ENCODE measurements around the gene HES3.

The HES3 gene

DNA sequence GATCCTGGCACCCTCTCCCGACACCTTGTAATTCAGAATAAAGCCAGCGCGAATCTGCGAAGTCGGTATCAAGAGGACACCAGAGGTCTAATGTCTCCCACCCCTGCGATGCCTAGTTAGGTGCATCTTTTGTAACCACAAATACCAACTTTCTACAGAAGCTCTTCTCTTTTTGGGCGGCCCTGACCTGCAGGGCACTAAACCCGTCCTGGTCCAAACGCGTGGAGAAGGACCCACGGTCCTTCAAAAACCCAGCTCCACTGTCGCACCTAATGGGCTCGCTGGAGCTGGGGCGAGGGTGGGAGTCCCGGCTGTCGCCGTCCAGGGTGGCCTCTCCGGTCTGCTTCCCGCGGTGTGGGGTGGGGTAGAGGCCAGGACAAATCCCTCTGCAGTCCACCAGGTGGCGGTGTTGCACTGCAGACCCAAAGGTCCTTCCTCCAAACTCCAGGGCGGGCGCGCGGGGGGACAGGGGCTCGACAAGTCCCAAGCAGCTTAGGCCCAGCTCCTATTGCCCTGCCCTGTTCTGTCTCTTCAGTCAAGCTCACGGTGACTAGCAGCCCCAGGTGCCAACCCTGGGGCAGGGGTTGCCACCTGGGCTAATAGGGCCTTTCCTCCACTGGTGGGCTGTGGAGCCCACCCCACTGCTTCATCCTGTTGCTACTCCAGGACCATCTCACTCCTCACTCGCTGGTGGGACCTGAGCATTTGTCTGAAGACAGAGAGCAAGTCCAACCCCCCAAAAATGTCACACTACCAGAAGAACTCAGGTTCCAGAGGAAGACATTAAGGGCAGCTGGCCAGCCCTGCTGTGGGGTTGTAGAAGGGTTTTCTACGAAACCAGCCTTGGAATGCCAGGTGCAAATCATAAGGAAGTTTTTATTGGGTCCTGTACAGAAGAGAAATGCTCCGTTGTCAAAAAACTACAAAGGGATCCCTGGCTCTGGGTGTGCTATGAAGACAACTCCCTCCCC, 2.8 kb downstream of the HES3 start:
- peak; percentile 86 for DNase-seq (ENCODE audit: low spot score)

DNA sequence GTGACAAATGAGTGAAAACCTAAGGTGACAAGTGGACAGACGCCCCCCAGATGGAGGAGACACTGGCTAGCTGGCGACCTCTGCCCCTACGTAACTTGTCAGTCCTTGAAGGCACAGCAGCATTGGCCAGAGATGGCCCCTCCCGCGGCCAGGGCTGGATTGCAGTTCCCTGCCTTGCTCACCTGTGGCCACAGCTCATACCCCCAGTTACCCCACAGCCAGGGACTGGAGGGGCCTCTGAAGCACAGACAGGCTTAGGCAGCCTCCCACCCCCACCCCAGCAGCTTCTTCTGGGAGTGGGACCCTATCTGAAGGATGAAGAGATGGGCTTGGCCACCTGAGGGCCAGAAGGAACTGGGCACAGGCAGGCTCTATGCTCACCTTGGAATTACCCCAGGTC, 3.7 kb downstream of the HES3 start:
- no peak for DNase-seq (ENCODE audit: low spot score)

DNA sequence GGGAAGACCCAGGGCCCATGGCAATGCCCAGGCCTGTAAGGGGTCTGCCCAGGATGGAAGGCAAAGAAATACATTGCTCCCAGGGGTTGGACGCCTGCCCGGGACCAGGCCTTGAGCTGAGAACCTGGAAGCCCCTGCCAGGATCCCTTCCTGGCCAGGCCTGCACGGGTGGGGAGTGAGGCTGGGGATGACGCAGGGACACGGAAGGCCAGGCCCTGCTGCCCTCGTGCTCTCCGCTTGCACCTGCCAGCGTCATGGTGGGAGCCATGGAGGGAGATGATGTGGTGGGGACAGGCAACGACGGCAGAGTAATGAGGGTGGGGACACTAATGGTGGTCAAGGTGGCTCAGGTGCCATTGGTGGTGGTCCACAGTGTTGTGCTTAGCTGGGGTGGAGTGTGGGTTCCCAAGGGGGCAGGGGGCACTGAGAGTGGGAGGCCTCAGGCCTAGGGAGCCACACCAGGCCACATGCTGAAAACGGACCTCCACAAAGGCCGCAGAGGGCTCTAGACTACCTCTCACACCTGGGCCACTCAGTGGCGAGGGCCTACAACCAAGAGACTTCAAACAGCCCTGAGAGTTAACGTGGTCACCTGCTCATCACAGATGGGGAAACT, 4.3 kb downstream of the HES3 start:
- no peak for DNase-seq (ENCODE audit: low spot score)

DNA sequence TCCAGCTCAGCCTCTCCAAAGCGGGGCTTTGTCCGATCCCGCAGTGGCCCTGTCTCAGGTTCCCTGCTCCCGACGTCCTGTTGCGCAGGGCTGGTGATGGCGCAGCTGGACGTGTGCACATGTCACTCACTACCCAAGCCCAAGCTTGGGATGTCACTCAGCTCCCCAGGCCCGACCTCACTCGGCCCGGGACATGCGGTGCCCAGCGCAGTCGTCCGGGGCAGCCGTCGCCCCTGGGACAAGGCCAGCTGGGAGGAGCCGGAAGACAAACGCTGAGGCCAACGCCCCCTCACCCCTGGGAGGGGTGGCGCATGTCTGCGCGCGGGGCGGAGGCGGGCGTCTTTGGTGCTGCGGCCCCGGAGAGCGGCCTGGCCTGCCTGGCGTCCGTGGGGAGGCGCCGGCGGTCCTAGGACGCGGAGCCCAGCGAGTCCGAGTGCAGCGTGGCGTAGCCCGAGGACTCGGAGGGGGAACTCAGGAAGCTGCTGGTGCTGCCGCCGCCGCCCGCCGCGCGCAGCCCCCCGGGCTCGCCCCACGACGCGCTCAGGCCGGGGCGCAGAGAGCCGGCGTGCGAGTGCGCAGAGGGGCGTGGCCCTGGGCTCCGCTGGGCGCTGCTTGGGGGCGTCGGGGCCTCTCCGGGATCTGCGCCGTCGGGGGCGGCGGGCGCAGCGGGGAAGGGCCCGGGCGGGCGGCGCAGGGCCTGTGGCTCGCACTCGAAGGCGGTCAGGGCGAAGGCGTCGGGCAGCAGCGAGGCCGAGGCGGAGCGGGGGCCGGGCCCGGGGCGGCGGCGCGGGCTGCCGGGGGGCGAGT, 5.2 kb downstream of the HES3 start:
- peak; percentile 78 for DNase-seq (ENCODE audit: low spot score)

DNA sequence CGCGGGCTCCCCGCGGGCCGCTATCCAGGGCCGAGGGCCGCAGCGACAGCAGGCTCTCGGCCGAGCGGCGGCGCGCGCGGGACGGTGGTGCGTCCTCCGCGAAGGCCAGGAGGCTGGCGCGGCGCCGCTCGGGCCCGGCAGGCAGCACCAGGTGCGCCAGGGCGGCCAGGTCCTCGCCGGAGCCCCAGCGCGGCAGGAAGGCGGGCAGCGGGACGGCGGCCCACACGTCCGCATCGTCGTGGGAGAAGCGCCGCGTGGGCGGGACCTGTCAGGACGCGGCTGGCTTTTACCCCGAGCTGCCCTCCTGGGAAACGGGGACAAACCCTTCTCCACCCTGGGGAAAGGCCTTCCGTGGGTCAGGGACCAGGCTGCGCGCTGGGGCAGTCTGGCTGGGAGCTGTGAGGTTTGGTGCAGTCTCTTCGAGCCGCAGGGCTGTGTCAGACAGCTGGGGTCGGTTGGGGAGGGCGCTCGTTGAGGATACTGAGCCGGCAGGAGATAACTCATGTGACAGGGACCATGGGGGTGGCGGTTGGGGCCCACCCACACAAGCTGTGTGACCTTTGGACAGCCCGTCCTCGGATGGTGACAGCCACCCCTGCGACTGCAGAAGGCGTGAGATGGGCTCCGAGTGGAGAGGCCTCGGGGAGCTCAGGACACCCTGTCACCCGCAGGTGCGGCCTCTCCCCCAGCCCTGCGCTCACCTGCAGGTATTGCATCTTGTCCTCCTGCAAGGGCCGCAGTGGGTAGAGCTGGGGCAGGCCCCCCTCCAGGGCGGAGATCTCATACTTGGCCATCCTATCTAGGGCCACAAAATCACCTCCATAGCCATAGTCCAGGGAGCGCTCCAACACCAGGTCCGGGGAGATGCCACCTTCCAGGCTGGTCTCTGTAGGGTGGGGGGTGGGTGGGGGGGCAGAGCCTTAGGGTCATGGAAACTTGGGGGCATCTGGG, 6.0 kb downstream of the HES3 start:
- DNase-seq (ENCODE audit: low spot score): peak; percentile 80

DNA sequence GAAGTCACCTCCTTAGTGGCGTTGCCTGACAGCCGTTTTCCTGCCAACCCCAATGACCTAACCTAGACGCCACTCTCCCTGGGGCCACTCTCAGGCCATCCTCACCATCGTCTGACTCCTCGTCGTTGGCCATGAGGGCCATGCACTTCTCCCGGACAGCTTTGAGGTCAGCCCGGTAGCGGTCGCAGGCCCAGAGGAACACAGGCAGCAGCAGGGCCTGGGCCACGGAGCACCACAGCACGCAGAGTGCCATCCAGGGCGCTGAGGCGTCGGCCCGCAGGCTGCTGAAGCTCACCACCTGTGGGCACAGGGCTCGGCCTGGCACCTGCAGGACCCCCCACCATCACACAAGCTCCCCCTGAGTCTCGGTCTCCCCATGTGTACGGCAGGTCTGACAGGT, 7.3 kb downstream of the HES3 start:
- no peak for DNase-seq (ENCODE audit: low spot score)

DNA sequence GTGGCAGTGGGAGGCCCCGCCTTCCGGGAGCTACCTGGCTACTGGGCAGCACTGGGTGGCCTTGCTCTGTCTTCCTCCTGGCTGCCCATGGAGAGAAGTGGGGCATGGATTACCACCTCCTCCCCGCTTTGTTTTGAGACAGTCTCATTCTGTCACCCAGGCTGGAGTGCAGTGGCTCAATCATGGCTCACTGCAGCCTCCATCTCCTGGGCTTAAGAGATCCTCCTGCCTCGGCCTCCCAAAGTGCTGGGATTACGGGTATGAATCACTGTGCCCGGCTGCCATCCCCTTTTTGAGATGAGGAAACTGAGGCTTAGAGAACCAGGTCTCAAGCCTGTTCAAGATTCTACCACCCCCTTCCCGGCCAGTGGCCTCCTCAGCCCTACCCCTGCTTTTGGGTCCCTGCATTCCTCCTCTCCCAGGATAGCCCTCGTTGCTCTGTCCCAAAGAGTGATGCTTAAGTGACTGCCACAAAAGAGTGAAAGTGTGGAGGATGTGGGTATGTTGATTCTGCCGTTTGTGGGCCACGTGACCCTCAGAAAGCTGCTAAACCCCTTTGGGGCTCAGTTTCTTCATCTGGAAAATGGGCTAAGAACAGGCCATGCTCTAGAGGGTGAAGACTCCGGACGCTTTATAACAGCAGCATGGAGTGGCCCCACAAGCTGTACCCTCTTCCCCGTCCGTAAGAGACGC, 7.8 kb downstream of the HES3 start:
- no peak for DNase-seq (ENCODE audit: low spot score)

DNA sequence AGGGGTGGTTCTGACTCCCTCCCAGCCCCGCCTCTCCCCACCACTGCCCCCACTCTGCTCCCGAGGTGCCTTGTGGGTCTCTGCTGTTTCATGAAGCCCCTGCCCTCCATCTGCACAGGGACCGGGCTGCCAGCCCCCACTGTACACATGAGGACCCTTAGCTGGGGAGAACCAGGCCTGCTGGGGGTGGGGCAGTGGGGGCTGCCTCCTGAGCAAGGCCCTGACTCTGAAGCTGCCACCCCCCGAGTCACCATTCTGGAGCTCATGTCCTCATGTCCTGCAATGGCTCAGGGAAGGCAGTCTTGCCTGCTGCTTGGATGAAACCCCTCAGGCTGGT, 8.4 kb downstream of the HES3 start:
- DNase-seq (ENCODE audit: low spot score): no peak

DNA sequence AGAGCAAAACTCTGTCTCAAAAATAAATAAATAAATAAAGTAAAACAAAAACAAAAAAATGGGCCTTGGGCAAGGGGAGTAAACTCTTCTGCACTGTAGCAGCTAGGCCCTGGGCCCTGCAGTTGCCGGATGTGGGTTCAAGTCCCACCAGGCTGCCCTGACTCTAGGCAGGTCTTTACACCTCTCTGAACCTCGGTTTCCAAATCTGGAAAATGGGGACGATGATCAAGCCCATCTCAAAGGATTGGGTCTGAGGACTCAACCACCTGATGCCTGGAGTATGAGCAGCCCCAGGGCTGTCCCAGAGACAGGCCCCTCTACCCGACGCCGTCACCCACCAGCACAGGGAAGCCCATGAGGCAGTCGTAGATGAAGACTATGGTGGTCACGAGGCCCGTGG, 9.4 kb downstream of the HES3 start:
- no peak for DNase-seq (ENCODE audit: low spot score)

DNA sequence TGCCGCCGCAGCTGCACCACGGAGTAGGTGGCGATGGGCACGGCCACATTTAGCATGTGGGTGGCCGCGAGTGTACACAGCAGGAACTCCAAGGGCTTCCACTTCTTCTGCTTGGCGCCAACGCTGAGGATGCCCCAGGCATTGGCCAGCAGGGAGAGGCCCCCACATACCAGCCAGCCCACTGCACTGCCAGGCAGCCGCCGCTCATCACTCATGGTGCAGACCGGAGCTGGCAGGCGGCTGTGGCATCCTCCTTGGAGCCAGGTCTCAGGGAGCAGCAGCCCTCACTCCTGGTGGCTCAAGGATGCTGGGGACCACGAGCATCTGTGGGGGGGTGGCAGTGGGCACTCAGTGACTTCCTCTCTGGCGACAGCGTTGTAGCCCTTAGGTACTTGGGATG, 10.7 kb downstream of the HES3 start:
- DNase-seq (ENCODE audit: low spot score): no peak

DNA sequence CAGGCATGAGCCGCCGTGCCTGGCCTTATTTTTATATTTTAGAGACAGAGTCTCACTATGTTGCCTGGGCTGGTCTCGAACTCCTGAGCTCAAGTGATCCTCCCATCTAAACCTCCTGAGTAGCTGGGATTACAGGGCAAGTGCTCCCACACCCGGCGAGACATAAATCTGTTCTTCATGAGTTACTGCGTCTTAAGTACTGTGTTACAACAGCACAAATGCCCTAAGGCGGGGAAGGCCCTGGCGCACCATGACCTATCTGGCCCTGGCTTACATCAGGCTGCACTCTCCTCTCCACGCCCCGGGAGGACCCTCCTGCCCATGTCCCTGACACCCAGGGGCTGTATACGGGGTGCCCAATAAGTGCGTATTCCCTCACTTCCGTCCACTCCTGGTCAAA, 12.7 kb downstream of the HES3 start:
- no peak for DNase-seq (ENCODE audit: low spot score)

DNA sequence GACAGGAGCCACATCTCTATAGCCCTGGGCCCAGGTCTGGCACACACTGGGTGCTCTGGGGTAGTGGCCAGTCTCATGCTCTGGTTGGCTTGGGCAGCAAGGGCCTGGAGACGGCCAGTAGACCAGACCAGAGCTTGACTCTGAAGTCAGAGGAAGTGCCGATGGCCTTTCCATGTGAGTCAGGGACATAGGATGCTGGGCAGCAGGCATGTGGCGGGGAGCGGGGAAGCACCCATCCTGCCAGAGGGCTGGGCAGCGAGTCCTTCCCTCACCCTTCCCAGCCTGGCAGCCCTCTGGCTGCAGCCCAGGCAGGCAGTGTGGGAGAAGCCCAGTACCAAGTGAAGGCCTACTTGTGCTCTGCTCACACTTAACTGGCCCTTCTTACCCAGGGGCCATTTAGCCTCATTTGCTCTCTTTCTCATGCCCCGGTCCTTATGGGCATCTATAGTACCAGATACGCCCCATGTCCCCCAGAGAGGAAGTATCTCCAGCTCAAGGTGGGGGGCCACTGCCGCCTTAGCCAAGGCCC, 13.6 kb downstream of the HES3 start:
- DNase-seq (ENCODE audit: low spot score): no peak

DNA sequence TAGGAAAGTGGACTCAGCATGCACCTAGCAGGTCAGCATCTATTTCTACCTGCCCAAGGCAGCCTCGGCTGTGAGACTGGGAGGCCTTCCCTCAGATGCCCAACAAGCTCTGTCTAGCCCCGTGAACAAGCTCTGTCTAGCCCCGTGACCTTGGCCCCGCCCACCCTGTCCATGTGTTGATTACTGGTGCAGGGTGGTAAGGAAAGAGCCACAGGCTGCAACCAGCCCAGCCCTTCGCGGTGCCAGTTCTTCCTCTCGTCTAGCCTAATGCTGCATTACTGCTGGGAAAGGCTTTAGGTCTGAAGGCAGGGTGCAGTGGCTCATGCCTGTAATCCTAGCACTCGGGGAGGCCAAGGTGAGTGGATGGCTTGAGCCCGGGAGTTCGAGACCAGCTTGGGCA, 14.7 kb downstream of the HES3 start:
- no peak for DNase-seq (ENCODE audit: low spot score)

DNA sequence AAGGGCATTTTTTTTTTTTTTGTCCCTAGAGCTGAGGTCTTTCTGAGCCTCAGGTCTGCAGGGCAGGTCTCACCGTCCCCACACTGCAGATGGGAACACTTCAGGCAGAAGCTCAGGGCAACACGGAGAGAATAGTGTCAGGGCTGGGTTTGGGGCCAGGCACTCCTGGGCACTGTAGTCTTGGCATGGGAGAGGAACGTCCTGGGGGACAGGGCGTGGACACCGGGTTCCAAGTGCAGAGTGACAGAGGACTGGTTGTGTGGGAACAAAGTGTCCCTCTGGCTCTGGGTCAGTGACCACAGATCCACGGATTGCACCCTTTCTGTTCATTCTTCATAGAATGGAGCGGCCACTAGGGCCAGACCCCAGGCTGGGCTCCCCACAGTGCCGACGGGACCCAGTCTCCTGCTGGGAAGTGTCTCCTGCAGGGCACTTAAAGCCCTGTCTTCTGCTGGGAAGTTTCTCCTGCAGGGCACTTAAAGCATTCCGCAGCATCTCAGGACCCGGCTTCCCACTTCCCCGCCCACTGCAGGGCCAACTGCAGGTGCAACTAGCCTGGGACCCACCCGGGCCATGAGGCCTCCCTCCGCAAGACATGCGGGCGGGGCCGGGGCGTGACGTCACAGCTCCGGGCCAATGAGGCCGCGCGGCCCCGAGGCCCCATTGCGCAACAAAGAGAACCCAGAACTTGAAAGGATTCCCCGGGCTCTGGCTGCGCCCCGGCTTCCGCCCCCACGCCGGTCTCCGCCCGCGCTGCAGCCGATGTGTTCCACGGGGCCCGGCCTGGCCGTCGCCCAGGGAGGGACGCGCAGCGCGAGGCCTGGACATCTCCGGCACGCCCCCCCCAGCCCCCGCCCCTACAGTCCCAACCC, 15.7 kb downstream of the HES3 start:
- peak; percentile 93 for DNase-seq (ENCODE audit: low spot score)

DNA sequence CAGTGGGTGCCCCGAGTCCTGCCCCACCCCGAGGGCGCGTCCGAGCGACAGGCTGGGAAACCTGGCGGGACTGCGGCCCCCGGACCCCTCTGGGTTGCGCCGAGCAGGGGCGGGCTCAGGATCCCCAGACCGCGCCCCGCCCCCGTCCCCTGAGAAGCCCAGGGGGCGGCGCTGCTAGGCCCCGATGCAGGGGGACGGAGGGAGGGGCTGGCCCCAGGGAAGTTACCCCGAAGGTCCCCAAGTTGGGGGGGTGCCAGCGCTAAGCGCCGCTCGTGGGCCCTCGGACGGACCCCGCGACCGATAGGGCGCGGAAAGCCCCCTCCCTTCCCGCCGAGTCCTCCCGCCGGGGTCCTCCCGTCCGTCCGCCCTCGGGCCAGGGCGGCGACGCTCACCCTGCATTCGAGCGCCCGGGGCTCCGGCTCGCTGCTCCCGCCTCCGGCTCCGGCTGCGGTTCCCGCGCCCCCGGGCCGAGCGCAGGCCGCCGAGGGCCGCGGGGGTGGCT, 16.5 kb downstream of the HES3 start:
- DNase-seq (ENCODE audit: low spot score): peak; percentile 80

DNA sequence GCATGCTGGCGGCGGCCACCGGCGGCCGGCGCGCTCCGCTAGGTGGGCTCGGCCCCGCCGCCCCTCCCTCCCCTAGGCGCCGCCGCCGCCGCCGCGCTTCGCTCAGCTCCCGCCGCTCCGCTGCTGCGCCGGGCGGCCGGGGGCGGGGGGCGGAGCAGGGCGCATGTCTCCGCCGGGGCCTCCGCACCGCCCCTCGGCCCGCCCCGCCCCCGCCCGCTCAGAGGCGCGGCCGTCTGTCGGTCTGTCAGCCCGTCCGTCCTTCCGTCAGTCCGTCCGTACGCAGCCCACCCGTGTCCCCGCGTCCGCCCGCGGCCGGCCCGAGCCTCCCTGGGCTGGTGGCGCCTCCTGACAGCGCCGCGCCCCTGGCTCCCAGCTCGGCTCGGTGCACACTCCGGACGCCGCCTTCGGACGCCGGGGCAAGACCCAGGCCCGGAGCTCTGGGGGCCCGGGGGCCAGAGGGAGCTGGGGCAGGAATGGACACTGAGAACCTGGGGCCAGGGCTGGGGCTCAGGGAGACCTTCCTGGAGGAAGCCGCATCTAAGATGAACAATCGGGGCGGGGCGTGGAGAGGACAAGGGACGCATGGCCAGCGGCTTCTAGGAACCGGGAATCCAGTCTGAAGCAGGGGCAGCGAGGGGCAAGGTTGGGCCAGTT, 17.1 kb downstream of the HES3 start, which contains the start of gene GPR153:
GPR153 (minus strand) TSS at position 138 of the 654 bp plus-strand sequence. CDS start 6,193 bp downstream, outside the sequence.
- DNase-seq (ENCODE audit: low spot score): peak; percentile 88

DNA sequence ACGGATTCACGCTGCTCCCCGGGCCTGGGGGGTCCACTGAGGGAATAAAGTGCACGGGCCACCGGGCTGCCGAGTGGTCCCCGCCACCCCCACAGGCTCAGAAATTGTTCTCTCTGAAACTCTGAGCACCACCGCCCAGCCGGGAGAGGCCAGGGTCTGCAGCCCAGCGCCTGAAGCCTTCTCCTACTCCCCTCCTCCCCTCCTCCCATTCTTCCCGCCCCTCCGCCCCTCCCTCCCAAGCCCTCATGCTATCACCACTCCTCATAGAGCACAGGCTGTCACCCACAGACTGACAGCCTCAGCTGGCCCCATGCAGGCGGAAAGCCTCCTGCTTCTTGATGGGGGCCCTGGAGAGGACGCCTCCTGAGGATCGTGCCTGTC, 17.6 kb downstream of the HES3 start:
- DNase-seq (ENCODE audit: low spot score): peak; percentile 72

DNA sequence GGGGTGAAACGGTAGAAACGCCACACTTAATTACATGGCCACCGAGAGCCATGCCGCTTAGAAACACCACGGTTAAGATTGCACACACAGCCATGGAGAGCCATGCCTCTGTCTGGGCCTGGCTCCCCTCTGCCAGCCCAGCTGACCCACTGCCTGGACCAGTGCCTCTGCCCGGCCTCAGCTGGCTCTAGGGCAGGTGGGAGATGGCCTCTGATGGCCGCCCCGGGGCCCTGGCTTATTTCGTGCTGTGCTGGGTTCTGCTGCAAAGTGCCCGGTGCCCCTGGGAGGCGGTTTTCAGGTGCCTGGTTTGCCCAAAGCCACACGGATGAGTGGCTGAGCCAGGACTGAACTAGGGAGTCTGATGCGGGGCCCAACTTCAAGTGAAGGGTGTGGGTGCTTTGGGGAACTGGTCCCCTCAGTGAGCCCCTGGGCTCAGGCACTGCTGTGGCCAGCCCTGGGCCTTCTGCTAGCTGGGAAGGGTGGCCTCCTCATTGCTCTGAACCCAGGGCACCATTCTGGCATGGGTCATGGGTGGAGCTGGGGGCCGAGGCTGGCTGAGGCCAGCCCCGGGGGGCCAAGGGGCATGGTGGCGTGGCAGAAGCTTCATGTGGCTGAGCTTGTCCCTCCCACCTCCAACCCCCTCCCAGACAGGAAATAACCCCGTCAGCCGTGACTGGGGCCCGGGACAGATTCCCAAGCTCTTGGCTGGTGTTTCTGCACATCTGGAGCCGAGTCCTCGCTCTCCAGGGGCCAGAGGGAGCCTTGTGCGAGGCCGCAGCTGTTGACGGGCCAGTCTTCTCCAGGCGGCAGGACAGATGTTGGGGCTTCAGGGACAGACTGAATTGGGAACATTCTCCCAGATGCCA, 18.8 kb downstream of the HES3 start:
- DNase-seq (ENCODE audit: low spot score): no peak
